Measurements from ENCODE around the gene SLC66A2. TPM values are rescaled to one million over a fixed set of nuclear protein-coding genes. Genes with fewer than 3 reads are reported as not detected.
"Not testable (repeated sequence)": the region's sequence is repeated elsewhere in the genome, so short reads cannot be mapped to it uniquely, and the experiment has no call there.

The SLC66A2 gene
- total RNA-seq, 2 experiments from 2014 or later = 26.0 to 26.8 TPM

DNA sequence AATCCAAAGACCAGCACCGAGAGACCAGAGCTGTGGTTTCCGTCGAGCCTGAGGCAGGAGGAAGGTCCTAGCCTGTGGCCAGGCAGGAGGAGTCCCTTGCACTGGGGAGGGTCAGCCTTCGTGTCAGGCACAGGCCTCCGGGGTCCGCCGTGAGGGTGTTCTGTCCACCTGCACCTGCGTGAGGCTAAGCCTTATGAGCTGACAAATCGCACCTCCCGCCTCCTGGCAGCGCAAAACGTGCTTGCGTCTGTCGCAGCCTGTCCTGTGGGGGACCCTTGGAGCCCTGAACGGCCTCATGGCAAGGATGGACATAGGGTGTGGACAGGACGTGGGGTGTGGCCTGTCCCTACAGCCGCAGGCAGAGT is 80.4 kb downstream of the SLC66A2 start:
- intact Hi-C loops (cut with micrococcal nuclease) = no loop called here
- Mint-ChIP-seq H3K9me3 (no peaks in the 10 kb centered on the region), H3K4me3 (no peak overlapping the region), H3K27me3 (ENCODE audit: low read depth) (no peaks in the 10 kb centered on the region), H3K36me3 (ENCODE audit: low read depth) (no peaks in the 10 kb centered on the region), H3K27ac (no peak overlapping the region), H3K4me1 (ENCODE audit: low read depth) (no peaks in the 10 kb centered on the region)
- DNase-seq = no peak
- CTCF ChIA-PET = interaction anchor here (0.7 kb wide), 1 partner anchor 332 kb away, joined by 3 read pairs; no protein-coding TSS in a partner anchor

DNA sequence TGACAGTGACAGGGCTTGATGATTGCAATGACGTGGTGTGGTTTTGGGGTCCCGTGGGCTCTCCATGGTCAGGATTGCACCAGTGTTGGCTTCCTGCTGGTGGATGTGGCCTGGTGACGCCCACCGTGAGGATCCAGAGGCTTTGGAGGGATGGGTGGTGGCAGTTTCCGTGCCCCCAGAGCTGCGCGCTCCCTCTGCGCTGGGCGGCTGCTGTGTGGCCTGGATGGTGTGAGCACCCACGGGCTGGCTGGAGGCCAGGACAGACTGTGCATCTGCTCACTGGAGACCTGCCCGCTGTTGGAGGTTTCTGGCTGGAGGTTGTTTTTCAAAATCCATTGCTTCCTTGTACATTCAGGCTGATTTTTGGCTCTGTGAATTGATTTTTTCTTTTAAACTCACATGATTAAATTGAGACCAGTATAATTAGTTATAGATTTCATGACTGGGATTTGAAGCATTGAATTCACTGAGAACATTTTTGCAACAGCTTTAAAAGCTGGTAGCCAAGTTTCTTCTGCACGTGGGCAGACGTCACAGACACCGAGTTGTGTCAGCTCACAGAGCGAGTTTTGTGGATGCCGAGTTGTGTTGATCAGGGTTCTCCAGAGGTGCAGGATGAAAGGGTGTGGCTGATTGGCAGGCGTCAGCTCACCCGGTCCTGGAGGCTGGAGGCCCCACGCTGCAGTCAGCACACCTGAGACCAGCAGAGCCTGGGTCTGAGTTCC is 81.0 kb downstream of the SLC66A2 start:
- Mint-ChIP-seq H3K36me3 (ENCODE audit: low read depth) (no peaks in the 10 kb centered on the region), H3K27ac (no peak overlapping the region), H3K4me1 (ENCODE audit: low read depth) (no peaks in the 10 kb centered on the region), H3K4me3 (no peak overlapping the region), H3K27me3 (ENCODE audit: low read depth) (no peaks in the 10 kb centered on the region), H3K9me3 (no peaks in the 10 kb centered on the region)
- intact Hi-C loops (cut with micrococcal nuclease) = no loop called here
- CTCF ChIA-PET = interaction anchor here (0.7 kb wide), 1 partner anchor 332 kb away, joined by 3 read pairs; no protein-coding TSS in a partner anchor
- DNase-seq = no peak

DNA sequence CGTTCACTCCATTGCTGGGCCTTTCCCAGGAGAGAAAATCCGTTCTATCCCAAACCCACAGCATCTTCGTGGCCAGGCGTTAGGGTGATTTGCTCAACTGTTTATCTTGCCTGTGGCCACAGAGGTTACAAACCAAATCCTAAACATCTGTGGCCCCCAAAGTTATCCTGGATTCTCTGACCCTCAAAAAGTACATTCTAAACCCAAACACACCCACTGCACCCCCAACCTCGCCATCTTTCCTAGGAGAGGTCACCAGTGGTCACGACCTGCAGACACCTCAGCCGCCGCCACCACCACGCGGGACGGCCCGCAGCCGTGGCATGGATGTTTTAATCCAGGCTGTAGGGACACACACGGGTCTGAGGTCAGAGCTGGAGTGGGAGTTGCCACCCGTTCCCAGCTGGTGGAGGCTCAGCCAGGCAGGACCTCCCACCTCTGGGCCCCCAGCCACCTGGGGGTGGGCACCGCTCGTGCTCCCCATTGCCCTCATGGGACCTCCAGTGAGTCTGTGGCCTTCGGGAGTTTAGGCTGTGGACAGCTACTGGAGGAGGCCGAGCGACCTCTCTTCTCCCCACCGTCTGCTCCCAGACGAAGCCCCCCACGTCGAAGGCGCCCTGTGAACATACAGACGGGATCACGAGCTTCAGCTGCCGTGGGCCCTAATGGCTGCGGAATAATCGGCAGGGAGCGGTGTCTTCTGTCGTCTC is 81.7 kb downstream of the SLC66A2 start:
- no peaks in the 10 kb centered on the region for H3K27me3 Mint-ChIP-seq (ENCODE audit: low read depth)
- no peak for DNase-seq
- CTCF ChIA-PET = no interaction called here

DNA sequence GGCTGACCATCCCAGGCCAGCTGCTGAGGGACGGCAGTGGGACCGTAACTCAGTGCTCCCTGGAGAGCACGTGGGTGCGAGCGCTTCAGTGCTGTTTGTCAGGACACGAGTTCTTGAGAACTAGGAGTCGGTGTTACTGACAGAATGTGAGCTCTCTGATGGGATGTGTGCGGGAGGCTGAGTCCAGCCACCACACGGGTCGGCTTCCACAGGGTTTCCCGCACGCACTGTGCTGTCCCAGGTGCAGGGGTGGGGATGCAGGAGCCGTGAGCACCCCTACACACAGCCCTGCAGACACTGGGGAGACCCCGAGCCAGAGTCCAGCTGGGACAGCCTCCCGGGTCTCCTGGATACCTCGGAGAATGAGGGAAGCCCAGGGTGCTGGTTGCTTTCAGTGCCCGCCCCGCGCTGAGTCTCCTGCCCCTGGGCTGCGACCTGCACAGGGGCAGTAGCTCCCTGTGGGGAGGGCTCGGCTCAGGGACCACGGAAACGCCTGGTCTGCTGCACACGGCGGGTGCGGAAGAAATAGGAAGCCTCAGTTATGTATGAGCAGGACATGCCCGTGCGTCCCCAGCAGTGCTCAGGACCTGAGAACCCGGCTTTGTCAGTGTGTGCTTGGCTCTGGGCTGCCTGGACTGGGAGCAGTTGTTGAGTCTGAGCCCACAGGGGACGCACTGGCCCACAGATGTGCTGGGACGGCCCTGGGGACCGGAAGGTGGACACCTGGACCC is 82.5 kb downstream of the SLC66A2 start:
- intact Hi-C loops (cut with micrococcal nuclease) = no loop called here
- Mint-ChIP-seq H3K27ac (no peak overlapping the region), H3K4me1 (ENCODE audit: low read depth) (no peaks in the 10 kb centered on the region), H3K9me3 (no peaks in the 10 kb centered on the region), H3K27me3 (ENCODE audit: low read depth) (no peaks in the 10 kb centered on the region), H3K4me3 (no peak overlapping the region), H3K36me3 (ENCODE audit: low read depth) (no peaks in the 10 kb centered on the region)
- DNase-seq = no peak
- CTCF ChIA-PET = no interaction called here

More for the DNA sequence above, 81.7 kb downstream of the SLC66A2 start:
- Mint-ChIP-seq H3K27ac (no peak overlapping the region), H3K4me1 (ENCODE audit: low read depth) (no peaks in the 10 kb centered on the region), H3K4me3 (no peak overlapping the region), H3K36me3 (ENCODE audit: low read depth) (no peaks in the 10 kb centered on the region), H3K9me3 (no peaks in the 10 kb centered on the region)
- intact Hi-C loops (cut with micrococcal nuclease) = no loop called here

DNA sequence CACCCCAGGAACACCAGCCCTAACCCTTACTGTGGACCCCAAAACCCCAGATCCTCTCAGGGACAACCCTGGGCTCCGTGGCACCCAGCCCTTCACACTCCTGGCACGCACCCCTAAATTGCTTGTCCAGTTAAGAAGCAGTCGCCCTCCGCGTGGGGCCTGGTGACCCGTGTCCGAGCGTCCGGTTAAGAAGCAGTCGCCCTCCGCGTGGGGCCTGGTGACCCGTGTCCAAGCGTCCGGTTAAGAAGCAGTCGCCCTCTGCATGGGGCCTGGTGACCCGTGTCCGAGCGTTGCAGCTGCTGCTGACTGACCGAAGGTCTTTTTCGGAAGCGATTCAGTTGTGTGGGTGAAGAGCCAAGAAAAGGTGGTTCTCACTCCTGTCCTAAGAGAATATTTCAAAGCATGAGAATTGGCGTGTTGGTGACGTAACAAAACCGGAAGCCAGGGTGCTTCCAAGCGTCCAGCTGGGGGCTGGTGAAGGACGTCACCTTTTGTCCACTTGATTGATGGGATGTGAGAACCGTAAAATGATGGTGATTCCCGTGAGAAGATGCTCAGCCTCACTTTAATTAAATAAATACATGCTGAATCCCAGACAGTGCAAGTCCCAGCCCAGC is 83.2 kb downstream of the SLC66A2 start:
- CTCF ChIA-PET = no interaction called here
- Mint-ChIP-seq H3K4me3 (no peak overlapping the region), H3K36me3 (ENCODE audit: low read depth) (no peaks in the 10 kb centered on the region), H3K27ac (no peak overlapping the region), H3K9me3 (no peaks in the 10 kb centered on the region), H3K4me1 (ENCODE audit: low read depth) (no peaks in the 10 kb centered on the region), H3K27me3 (ENCODE audit: low read depth) (no peaks in the 10 kb centered on the region)
- intact Hi-C loops (cut with micrococcal nuclease) = no loop called here
- no peak for DNase-seq

DNA sequence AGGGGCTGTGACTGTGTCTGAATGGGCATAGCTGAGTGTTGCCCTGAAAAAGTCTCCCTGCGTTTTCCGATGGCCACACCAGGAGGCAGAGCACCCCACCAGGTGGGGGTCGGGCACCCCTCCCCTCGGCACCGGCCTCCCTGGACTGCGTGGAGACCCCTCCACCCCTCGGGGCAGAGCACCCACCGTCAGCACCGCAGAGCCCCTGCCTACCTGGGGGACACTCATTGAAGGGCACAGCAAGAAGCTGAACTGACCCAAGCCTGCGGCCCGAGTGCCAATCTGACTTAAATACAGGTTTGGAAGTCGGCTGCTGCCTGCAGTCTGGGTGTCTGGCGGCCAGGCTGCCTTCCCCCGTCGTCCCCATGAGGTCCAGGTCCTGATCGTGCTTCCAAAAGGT is 83.8 kb downstream of the SLC66A2 start:
- intact Hi-C loops (cut with micrococcal nuclease) = no loop called here
- Mint-ChIP-seq H3K4me1 (ENCODE audit: low read depth) (no peaks in the 10 kb centered on the region), H3K9me3 (no peaks in the 10 kb centered on the region), H3K36me3 (ENCODE audit: low read depth) (no peaks in the 10 kb centered on the region), H3K4me3 (no peak overlapping the region), H3K27me3 (ENCODE audit: low read depth) (no peaks in the 10 kb centered on the region), H3K27ac (no peak overlapping the region)
- CTCF ChIA-PET = no interaction called here
- no peak for DNase-seq

DNA sequence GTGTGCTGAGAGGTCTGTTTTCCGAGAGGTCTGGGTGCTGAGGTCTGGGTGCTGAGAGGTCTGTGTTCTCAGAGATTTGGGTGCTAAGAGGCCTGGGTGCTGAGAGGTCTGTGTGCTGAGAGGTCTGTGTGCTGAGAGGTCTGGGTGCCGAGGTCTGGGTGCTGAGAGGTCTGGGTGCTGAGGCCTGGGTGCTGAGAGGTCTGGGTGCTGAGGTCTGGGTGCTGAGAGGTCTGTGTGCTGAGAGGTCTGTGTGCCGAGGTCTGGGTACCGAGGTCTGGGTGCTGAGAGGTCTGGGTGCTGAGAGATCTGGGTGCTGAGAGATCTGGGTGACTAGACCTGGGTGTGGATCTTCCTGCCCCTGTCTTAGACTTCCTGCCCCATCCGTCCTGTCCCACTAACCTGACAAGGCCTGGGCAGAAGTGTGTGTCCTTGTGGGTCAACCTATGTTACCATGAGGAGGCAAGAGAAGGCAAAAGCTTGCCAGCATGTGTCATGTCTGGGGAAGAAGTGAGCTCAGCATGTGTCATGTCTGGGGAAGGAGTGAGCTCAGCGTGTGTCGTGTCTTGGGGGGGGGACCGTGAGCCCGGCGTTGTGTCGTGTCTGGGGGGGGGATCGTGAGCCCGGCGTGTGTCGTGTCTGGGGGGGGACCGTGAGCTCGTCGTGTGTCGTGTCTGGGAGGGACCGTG is 84.4 kb downstream of the SLC66A2 start:
- Mint-ChIP-seq H3K4me3 (no peak overlapping the region), H3K36me3 (ENCODE audit: low read depth) (no peaks in the 10 kb centered on the region), H3K4me1 (ENCODE audit: low read depth) (no peaks in the 10 kb centered on the region), H3K27me3 (ENCODE audit: low read depth) (no peaks in the 10 kb centered on the region), H3K9me3 (no peaks in the 10 kb centered on the region), H3K27ac (no peak overlapping the region)
- intact Hi-C loops (cut with micrococcal nuclease) = no loop called here
- CTCF ChIA-PET = no interaction called here
- no peak for DNase-seq

DNA sequence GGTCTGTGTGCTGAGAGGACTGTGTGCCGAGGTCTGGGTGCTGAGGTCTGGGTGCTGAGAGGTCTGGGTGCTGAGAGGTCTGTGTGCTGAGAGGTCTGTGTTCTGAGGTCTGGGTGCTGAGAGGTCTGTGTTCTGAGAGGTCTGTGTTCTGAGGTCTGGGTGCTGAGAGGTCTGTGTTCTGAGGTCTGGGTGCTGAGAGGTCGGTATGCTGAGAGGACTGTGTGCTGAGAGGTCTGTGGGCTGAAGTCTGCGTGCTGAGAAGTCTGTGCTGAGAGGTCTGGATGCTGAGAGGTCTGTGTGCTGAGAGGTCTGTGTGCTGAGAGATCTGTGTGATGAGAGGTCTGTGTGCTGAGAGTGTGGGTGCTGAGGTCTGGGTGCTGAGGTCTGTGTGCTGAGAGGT is 85.5 kb downstream of the SLC66A2 start:
- CTCF ChIA-PET; H3K4me3 Mint-ChIP-seq; intact Hi-C loops (cut with micrococcal nuclease): not testable (repeated sequence)

DNA sequence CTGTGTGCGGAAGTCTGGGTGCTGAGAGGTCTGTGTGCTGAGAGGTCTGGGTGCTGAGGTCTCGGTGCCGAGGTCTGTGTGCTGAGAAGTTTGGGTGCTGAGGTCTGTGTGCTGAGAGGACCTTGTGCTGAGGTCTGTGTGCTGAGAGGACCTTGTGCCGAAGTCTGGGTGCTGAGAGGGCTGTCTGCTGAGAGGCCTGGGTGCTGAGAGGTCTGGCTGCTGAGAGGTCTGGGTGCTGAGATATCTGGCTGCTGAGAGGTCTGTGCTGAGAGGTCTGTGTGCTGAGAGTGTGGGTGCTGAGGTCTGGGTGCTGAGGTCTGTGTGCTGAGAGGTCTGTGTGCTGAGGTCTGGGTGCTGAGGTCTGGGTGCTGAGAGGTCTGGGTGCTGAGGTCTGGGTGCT is 86.5 kb downstream of the SLC66A2 start:
- H3K27ac Mint-ChIP-seq; H3K9me3 Mint-ChIP-seq; intact Hi-C loops (cut with micrococcal nuclease); H3K36me3 Mint-ChIP-seq (ENCODE audit: low read depth); H3K4me1 Mint-ChIP-seq (ENCODE audit: low read depth); DNase-seq; CTCF ChIA-PET; H3K4me3 Mint-ChIP-seq; H3K27me3 Mint-ChIP-seq (ENCODE audit: low read depth): not testable (repeated sequence)

More for the DNA sequence above, 85.5 kb downstream of the SLC66A2 start:
- not testable (repeated sequence) for H3K4me1 Mint-ChIP-seq (ENCODE audit: low read depth); H3K9me3 Mint-ChIP-seq; H3K27me3 Mint-ChIP-seq (ENCODE audit: low read depth); DNase-seq; H3K27ac Mint-ChIP-seq; H3K36me3 Mint-ChIP-seq (ENCODE audit: low read depth)

DNA sequence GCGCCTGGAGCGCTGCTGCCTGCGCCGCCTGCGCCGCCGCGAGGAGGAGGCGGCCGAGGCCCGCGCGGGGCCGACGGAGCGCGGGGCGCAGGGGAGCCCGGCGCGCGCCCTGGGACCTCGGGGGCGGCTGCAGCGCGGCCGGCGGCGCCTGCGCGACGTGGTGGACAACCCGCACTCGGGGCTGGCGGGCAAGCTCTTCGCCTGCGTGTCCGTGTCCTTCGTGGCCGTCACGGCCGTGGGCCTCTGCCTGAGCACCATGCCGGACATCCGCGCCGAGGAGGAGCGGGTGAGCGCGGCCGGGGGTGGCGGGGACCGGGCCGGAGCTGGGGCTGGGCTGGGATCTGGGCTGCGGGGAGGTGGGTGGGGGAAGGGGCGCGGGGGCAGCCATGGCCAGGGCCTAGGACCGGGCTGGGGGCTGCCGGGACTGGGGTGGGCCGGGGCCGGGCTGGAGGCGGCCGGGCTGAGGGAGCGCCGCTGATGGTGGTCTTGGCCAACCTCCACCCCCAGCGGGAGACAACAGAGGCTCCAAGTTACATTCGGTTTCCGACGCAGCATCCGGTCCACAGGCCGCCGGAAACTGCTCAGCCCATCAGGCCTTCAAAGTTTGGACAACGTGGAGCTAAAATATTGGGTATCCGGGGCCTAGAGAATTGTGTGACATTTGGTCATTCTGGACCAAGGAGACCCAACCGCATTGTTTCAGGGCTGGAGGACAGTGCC is 87.3 kb downstream of the SLC66A2 start:
- Mint-ChIP-seq H3K36me3 (ENCODE audit: low read depth) (no peaks in the 10 kb centered on the region), H3K27ac (no peak overlapping the region), H3K4me3 (no peak overlapping the region), H3K4me1 (ENCODE audit: low read depth) (no peaks in the 10 kb centered on the region), H3K27me3 (ENCODE audit: low read depth) (no peaks in the 10 kb centered on the region), H3K9me3 (peaks cover 3% of the 10 kb centered on the region)
- CTCF ChIA-PET = no interaction called here
- intact Hi-C loops (cut with micrococcal nuclease) = no loop called here
- no peak for DNase-seq

DNA sequence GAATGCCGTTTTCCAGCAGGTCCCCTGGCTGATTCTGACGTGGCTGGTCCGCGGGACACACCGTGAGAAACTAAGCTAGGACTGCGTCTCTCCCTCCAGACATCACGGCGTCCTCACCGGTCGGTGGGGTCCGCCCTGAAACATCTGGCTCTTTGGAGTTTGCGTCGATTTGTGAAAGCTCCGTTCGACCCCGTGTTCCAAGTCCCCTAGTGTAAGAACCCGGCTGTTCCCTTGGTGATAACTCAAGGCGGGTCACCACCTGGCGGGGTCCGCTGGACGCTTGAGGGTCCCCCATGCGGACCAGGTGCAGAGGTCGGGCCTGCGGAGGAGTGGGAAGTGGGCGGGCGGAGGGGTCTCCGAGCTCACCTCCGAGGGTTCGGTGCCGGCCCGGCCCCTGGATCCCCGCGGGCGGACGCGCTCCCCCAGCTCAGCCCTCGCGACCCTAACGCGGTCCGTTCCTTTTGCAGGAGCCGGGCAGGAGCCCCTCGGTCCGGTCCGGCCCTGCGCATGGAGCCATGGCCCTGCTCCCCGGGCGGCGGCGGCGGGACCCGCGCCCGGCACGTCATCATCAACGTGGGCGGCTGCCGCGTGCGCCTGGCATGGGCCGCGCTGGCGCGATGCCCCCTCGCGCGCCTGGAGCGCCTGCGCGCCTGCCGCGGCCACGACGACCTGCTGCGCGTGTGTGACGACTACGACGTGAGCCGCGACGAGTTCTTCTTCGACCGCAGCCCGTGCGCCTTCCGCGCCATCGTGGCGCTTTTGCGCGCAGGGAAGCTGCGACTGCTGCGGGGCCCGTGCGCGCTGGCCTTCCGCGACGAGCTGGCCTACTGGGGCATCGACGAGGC is 88.1 kb downstream of the SLC66A2 start:
- H3K27ac Mint-ChIP-seq = no peak overlapping the region
- DNase-seq = no peak
- no peak overlapping the region for H3K4me3 Mint-ChIP-seq
- H3K36me3 Mint-ChIP-seq (ENCODE audit: low read depth) = no peaks in the 10 kb centered on the region
- intact Hi-C loops (cut with micrococcal nuclease) = no loop called here
- no peaks in the 10 kb centered on the region for H3K27me3 Mint-ChIP-seq (ENCODE audit: low read depth)
- peaks cover 3% of the 10 kb centered on the region for H3K9me3 Mint-ChIP-seq
- no peaks in the 10 kb centered on the region for H3K4me1 Mint-ChIP-seq (ENCODE audit: low read depth)
- CTCF ChIA-PET = interaction anchor here (0.6 to 0.8 kb wide), 2 partner anchors 9 to 53 kb away, joined by 3 read pairs; no protein-coding TSS in a partner anchor

Data from activated naive CD4-positive, alpha-beta T cell treated with anti-CD3 and anti-CD28 coated beads for 36 hours (primary cell).